HepG2 (cell line): ENCODE measurements around the gene TTLL11.

Experiments
- BCL6 ChIP-seq: IDR thresholded peaks from 2 replicates; pipeline ENCODE4 v1.6.1; 2016; ENCODE audit warnings: missing genetic modification reagents, missing compliant biosample characterization
- CBX5 ChIP-seq: sonication (generic); formaldehyde crosslinking; IDR thresholded peaks from 2 replicates; pipeline ENCODE4 v1.4.0; 2020; ENCODE audit warnings: missing genetic modification reagents, borderline replicate concordance
- HINFP ChIP-seq: sonication (generic); formaldehyde crosslinking; IDR thresholded peaks from 2 replicates; pipeline ENCODE4 v1.4.0; 2020; ENCODE audit warnings: low read depth, mild to moderate bottlenecking, missing genetic modification reagents
- MYC ChIP-seq: sonication (generic); formaldehyde crosslinking; IDR thresholded peaks from 2 replicates; pipeline ENCODE4 v1.9.0; 2021; ENCODE audit warnings: missing genetic modification reagents, borderline replicate concordance
- POLR2AphosphoS5 ChIP-seq: IDR thresholded peaks from 2 replicates; pipeline ENCODE4 v1.6.1; 2012; ENCODE audit warnings: low read depth, low read length
- ZFP1 ChIP-seq: IDR thresholded peaks from 2 replicates; pipeline ENCODE4 v1.6.1; 2016
- ZNF101 ChIP-seq: sonication (generic); formaldehyde crosslinking; IDR thresholded peaks from 2 replicates; pipeline ENCODE4 v1.4.0; 2020; ENCODE audit warnings: mild to moderate bottlenecking, low read depth, missing genetic modification reagents, borderline replicate concordance

DNA sequence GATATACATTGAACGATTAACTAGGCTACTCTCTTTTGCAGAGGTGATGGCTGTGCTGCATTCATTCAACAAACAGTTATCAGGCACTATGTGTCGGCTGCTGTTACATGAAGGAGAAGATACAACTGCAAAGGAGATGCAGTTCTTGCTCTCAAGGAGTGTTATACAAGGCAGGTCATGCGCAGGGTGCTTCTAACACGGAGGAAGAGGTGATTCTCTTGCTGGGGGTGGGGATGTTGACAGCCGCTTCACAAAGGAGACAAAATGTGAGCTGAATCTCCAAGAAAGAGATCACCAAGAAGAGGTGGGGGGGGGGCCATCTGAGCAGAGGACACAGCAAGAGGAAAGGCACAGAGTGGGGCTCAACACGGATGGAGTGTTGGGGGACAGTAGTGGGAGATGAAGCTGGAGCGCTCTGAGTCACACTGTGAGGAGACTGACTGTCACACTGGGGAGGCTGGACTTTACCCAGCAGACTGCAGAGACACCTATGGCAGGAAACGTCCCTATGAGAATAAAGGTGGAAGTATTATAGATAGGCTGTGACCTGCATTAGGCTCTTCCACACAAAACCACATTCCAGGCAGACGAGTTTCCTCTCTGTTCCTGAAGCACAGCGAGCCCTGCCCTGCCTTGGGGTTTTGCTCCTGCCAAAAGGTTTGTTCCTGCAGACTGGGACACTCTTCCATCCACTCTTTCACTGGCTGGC is 45.6 kb upstream of the TTLL11 start:
- no peak for TF ChIP-seq CBX5 (CRISPR knock-in tag)
- TF ChIP-seq BCL6 (CRISPR knock-in tag), result no peak
- TF ChIP-seq ZFP1 (CRISPR knock-in tag), result no peak
- 0 out of 2 replicates have a peak, but pooled peaks have one; percentile 28 for TF ChIP-seq HINFP
- no peak for TF ChIP-seq MYC (CRISPR knock-in tag)
- no peak for TF ChIP-seq ZNF101 (CRISPR knock-in tag)
- peak; percentile 42; the same call in 1 of the 2 replicates for TF ChIP-seq POLR2AphosphoS5
